ENCODE results near the gene APC2.

APC2 gene

DNA sequence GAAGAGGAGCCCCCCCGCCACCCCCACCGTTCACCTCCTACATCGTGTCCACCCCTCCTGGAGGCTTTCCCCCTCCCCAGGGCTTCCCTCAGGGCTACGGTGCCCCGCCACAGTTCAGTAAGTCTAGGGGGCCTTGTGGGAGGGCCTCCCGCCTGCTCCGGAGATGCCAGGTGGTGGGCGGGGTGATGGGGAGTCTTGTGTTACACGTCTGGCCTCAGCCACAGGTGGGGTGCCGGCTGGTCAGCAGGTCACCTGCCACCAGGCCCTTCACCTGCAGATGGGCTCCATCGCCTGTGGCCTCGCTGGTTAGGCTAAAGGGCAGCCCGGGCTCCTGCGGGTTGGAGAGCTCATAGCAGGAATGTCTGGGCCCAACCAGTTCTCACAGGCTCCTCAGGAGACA is 19.7 kb upstream of the APC2 start:
- TF ChIP-seq GATA3 (IDR thresholded peaks at IDR 0.05; ENCODE audit: low read depth, low read length), result no peak
- TF ChIP-seq GATA2 (IDR thresholded peaks at IDR 0.05; ENCODE audit: low read depth, low read length), result no peak

DNA sequence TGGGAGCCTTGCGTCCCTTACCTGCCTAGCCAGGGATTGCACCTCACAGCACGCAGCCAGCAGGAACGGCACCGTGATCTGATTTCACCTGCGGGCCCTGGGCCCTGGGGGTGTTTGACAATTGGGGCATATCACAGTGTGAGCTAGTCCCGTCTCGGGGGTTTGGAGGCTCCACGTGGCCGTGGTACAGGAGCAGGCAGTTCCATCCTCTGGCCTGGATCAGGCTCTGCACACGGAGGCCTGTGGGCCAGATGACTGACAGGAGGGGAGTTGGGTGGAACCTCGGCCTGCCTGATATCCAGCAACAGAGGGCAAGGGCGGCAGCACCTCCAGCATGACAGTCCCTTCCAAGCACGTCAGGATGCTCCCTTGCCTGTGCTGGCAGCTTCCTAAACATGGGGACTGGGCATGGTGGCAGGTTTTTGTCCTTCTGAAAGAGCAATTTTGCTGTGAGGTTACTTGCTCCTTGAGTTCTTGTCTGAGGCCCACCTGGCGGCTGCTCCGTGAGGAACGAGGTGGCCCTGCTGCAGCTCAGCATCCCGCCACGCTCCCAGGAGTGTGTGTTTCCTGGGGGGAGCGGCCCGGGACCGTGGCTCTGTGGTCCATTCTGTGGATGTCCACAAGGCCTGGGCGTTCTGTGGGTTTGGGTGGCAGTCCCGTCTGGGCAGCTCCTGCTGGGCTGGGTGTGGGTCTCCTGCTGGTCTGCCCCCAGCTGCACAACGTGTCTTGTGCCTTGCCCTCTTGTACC is 18.0 kb upstream of the APC2 start:
- TF ChIP-seq GATA2 (IDR thresholded peaks at IDR 0.05; ENCODE audit: low read depth, low read length) (no peak), GATA3 (IDR thresholded peaks at IDR 0.05; ENCODE audit: low read depth, low read length) (no peak)

DNA sequence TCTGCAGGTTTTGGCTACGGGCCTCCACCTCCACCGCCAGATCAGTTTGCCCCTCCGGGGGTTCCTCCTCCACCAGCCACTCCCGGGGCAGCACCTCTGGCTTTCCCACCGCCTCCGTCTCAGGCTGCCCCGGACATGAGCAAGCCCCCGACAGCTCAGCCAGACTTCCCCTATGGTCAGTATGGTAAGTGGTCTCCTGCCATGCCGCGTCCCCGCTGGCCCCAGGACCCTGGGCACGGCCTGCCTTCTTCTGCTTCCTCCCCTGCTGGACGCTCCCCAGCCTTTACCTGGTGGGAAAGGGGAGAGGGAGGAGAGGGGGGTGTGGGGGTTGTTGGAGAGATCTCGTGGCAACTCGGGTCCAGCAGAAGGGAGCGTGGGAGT is 17.4 kb upstream of the APC2 start:
- TF ChIP-seq GATA2 (IDR thresholded peaks at IDR 0.05; ENCODE audit: low read depth, low read length) (no peak), GATA3 (IDR thresholded peaks at IDR 0.05; ENCODE audit: low read depth, low read length) (no peak)

DNA sequence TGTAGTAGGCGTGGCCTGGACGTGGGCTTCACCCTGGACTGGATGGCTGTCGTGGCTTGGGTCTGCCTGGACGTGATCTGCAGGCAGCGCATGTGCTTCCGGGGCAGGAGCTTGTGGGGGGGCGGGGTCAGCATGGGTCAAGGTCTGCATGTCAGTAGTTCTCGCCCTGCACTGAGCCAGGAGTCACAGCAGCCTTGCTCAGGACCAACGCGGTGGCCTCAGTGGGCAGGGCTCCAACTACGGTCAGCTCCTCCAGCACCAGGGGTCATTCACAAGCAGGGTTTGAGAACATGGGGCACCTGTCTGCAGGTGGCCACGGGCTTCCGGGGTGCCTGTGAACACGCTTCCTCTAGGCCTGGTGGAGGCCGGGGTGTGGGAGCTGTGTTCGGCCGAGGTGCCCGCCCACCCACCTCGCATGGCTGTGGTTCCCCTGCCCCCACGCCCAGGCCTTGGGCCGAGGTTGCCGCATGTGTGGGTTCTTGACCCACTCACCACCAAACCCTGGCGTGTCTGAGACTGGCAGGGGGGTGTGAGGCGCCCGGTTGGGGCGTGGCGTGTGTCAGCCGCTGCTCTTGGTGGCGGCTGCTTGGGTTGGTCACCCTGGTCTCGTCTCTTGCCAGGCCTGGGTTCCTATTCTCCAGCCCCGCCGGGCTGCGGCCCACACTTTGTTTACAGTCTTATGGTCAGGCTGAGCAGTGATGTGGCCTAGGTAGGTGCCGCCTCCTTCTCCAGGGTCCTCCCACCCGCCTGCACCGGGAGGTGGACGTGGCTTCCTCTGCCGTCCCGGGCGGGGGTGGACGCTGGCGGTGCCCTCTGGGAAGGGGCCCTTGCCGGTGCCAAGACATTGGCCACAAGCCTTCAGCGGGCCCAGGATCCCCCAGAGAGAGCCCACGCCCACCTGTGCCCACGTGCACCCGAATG is 16.5 kb upstream of the APC2 start:
- TF ChIP-seq GATA2 (IDR thresholded peaks at IDR 0.05; ENCODE audit: low read depth, low read length) (no peak), GATA3 (IDR thresholded peaks at IDR 0.05; ENCODE audit: low read depth, low read length) (no peak)

DNA sequence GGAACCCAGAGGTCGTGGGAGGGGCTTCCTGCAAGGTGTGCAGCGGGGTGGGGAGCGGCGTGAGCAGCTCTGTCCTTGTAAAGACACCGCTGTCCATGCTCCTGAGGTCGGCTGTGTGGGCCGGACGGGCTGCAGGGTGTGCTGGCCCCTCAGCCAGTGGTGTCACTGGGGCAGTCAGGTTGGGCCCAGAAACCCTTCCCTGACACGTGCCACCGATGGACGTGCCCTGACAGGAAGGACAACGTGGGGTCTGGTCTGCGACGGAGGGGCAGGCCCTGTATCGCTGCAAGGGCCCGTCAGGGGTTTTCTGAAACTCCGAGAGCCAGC is 15.9 kb upstream of the APC2 start:
- no peak for TF ChIP-seq GATA3 (IDR thresholded peaks at IDR 0.05; ENCODE audit: low read depth, low read length)
- TF ChIP-seq GATA2 (IDR thresholded peaks at IDR 0.05; ENCODE audit: low read depth, low read length), result no peak

DNA sequence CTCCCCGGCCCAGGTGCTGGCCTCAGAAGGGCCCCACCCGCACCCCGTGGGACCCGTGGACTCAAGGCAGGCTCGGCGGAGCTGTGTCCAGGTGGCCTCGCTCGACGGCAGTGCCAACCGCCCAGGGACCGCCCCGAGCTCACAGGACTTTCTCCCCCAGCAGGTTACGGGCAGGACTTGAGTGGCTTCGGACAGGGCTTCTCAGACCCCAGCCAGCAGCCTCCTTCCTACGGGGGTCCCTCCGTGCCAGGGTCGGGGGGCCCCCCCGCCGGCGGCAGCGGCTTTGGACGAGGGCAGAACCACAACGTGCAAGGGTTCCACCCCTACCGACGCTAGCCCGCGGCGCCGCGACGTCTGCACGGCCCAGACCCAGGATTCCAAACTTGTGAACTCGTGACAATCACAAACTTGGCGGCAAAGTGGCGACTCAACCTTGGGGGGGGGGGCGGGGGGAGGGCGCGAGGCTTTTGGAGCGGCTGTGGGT is 15.3 kb upstream of the APC2 start:
- TF ChIP-seq GATA2 (IDR thresholded peaks at IDR 0.05; ENCODE audit: low read depth, low read length) (no peak), GATA3 (IDR thresholded peaks at IDR 0.05; ENCODE audit: low read depth, low read length) (no peak)

DNA sequence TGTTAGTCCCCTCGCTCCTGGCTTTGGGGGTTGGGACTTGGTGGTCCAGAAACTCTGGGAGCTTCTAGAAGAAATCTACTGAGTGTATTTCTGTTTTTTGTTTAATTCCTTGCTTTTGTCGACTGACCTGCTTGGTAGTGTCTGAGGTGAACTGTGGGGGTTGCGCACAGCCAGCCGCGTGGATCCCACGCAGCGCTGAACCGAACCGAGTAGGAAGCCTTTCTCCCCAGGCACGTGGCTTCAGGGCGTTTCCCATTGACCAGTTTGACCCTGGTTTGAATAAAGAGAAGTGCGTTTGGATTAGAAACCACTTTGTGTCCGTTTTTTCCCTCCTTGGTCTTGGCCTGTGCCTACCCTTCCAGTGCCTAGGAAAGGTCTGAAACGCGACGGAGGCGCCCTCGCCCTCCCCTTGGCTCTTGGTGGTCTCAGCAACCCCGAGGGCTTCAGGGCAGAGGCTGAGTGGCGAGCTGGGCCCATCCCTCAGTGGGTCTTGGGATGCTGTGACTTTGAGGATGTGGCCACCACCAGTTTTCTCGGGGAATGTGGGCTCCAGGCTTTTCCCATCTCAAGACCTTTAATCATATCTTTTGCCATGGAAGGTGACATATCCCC is 14.4 kb upstream of the APC2 start:
- no peak for TF ChIP-seq GATA3 (IDR thresholded peaks at IDR 0.05; ENCODE audit: low read depth, low read length)
- no peak for TF ChIP-seq GATA2 (IDR thresholded peaks at IDR 0.05; ENCODE audit: low read depth, low read length)

DNA sequence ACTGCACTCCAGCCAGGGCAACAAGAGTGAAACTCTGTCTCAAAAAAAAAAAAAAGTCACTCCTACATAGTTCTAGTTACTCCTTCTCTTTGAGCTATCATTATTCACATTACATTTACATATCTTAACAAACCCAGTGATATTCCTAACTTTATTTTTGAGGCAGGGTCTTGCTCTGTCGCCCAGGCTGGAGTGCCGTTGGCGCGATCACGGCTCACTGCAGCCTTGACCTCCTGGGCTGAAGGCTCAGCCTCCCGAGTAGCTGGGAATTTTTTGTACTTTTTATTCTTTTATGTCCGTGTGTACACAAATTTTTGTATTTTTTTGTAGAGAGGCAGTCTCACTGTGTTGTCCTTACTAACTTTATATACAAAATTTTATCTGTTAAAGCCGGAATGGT is 12.3 kb upstream of the APC2 start:
- TF ChIP-seq GATA2 (IDR thresholded peaks at IDR 0.05; ENCODE audit: low read depth, low read length) (no peak), GATA3 (IDR thresholded peaks at IDR 0.05; ENCODE audit: low read depth, low read length) (no peak)

DNA sequence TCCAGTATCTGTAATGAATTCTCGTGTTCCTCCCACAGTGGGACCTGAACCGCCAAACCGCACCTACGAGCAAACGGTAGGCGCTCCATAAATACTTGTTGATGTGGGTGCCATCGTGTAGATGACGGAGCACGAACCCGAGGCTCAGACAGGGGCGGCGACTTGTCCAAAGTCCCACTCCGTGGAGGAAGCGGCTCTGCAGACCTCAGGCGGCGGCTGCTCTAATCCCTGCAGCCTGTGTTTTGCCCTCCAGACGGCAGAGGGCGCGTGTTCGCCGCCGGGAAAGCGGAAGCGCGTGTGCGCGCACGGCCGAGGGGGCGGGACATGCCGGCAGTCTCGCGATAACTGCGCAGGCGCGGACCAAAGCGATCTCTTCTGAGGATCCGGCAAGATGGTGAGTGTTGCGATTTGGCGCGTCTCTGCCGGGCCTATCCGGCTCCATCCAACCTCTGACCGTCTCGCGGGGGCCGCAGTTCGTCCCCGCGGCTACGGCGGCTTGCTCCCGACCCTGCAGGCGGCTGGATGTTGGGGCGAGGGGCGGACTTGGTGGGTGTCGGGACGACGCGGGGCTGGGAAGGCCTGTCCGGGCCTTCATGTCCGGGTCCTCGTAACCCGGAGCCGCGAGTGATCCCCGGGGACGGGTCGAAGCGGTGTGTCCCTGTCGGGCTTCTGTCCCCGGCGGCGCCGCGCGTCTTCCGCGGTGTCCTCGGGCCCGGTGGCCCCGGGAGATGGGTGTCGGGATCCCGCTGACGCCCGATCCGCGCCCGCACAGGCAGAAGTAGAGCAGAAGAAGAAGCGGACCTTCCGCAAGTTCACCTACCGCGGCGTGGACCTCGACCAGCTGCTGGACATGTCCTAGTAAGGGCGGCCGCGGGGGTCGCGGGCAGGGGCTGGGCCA is 11.6 kb upstream of the APC2 start, which contains the start of gene RPS15:
RPS15 (plus strand) TSS at position 362 of the 898 bp plus-strand sequence; CDS start at position 392, 30 bp downstream.
- TF ChIP-seq GATA2 (IDR thresholded peaks at IDR 0.05; ENCODE audit: low read depth, low read length) (no peak), GATA3 (IDR thresholded peaks at IDR 0.05; ENCODE audit: low read depth, low read length) (no peak)

DNA sequence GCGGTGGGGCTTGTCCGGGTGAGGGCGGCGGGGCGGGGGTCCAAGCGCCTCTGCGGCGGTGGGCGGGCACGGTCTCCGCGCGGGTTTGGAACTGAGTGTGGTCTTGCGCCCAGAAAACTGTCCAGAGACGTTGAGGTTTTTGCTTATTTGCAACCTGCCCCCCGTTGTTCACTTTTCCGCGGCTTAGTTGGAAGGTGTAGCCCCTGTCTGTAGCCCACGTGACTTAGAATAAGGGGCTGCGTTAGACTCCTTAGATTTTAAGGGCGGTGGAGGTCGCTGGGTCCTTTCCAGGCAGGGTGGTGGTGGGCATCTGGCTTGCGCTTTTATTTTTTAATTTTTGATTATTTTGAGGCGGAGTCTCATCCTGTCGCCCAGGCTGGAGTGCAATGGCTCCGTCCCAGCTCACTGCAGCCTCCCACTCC is 11.0 kb upstream of the APC2 start:
- no peak for TF ChIP-seq GATA3 (IDR thresholded peaks at IDR 0.05; ENCODE audit: low read depth, low read length)
- no peak for TF ChIP-seq GATA2 (IDR thresholded peaks at IDR 0.05; ENCODE audit: low read depth, low read length)

DNA sequence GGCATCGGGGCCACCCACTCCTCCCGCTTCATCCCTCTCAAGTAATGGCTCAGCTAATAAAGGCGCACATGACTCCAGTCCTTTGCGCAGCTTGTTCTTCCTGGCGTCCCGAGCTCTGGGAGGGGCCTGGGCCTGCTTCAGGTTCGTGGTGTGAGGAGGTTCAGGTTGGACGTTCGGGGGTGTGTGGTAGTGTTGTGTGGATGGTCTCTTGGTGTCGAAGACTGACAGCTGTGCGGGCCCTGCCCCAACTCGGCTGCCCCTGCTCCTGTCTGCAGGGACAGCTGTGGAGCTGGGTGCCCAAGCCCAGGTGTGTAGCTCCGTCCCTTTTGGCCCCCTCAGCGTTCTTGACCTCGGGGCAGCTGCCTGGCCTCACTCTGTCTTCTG is 9.5 kb upstream of the APC2 start:
- TF ChIP-seq GATA3 (IDR thresholded peaks at IDR 0.05; ENCODE audit: low read depth, low read length) (no peak), GATA2 (IDR thresholded peaks at IDR 0.05; ENCODE audit: low read depth, low read length) (no peak)

DNA sequence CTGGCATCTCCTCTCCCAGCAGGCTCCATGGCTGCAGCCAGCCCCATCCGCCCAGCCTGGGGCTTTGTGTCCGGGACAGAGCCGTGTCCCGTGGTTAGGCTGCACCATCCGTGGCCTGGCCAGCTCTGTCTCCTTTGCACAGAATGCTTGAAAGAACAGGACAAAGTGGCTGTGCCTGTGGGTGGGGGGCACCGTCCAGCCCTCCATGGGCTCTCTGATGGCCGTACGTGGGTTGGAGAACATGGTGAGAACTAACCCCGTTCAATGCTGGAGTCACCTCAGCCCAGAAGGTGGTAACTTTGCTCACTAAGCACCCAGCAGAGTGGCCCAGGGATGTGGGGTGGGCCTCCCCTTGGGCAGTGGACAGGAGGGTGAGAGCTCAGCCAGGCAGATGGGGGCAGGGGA is 8.9 kb upstream of the APC2 start:
- TF ChIP-seq GATA2 (IDR thresholded peaks at IDR 0.05; ENCODE audit: low read depth, low read length), result no peak
- TF ChIP-seq GATA3 (IDR thresholded peaks at IDR 0.05; ENCODE audit: low read depth, low read length), result no peak

DNA sequence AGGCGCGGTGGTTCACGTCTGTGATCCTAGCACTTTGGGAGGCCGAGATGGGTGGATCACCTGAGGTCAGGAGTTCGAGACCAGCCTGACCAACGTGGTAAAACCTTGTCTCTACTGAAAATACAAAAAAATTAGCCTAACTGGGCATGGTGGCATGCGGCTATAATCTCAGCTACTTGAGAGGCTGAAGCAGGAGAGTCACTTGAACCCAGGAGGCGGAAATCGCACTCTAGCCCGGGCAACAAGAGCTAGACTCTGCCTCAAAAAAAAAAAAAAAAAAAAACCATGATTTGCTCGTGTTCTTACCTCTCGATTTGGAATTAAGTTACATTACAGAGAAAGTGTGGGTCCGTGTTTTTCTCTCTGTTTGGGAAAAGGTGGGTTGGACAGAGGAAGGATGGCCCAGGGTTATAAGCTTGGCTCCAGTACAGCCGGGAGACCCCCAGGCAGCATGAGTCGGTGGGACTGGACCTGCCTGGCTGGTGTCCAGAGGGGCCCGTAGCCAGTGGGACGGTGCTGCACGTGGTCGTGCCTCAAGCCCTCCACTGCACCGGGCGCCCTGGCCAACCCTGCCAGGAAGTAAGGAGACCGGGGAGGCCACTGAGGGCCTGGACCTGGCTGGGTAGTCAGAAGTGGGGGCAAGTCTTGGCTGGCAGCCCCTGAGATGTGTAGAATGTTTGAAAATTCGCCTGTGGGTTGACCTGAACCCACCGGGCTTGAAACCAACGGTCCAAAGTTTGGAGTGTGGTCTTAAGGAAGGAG is 8.1 kb upstream of the APC2 start:
- no peak for TF ChIP-seq GATA3 (IDR thresholded peaks at IDR 0.05; ENCODE audit: low read depth, low read length)
- no peak for TF ChIP-seq GATA2 (IDR thresholded peaks at IDR 0.05; ENCODE audit: low read depth, low read length)

Data from SH-SY5Y (cell line).